ENCODE results near the gene STPG2.

STPG2 gene

GRCh38 chr4:98000940-98001339, 142.3 kb downstream of the STPG2 start:
- H3K4me3 ChIP-seq (ENCODE audit: low read depth, low read length, poor library complexity, severe bottlenecking), result no peak overlapping the region
- H3K27me3 ChIP-seq (ENCODE audit: insufficient read depth, low read length), result no peaks in the 10 kb centered on the region
- H3K27ac ChIP-seq (ENCODE audit: low read depth, low read length, poor library complexity, severe bottlenecking), result no peak overlapping the region
- H3K9ac ChIP-seq (ENCODE audit: low read length), result no peak overlapping the region
- H3K4me2 ChIP-seq (ENCODE audit: low read length), result no peak overlapping the region
- H3F3A ChIP-seq (ENCODE audit: insufficient read depth, low read length), result no peaks in the 10 kb centered on the region
- H3K79me2 ChIP-seq (ENCODE audit: insufficient read depth, low read length), result no peaks in the 10 kb centered on the region
- no peaks in the 10 kb centered on the region for H3K9me2 ChIP-seq (ENCODE audit: low read depth, low read length)
- no peaks in the 10 kb centered on the region for H3K9me3 ChIP-seq (ENCODE audit: low read length)
- no peak for TF ChIP-seq CTCF (IDR thresholded peaks at IDR 0.05; ENCODE audit: low read length)
- TF ChIP-seq EZH2 (IDR thresholded peaks at IDR 0.05; ENCODE audit: borderline replicate concordance, low read length), result no peak
- H4K20me1 ChIP-seq (ENCODE audit: insufficient read depth, low read length), result no peaks in the 10 kb centered on the region
- H3K4me1 ChIP-seq (ENCODE audit: insufficient read depth, low read length, severe bottlenecking), result no peaks in the 10 kb centered on the region
- no peak overlapping the region for H2AFZ ChIP-seq (ENCODE audit: low read length)
- no peaks in the 10 kb centered on the region for H3K36me3 ChIP-seq (ENCODE audit: insufficient read depth, low read length)

GRCh38 chr4:97998203-97998602, 145.1 kb downstream of the STPG2 start:
- Histone ChIP-seq H2AFZ (ENCODE audit: low read length) (no peak overlapping the region), H4K20me1 (ENCODE audit: insufficient read depth, low read length) (no peaks in the 10 kb centered on the region), H3K9me2 (ENCODE audit: low read depth, low read length) (no peaks in the 10 kb centered on the region), H3K4me3 (ENCODE audit: low read depth, low read length, poor library complexity, severe bottlenecking) (no peak overlapping the region), H3K9me3 (ENCODE audit: low read length) (no peaks in the 10 kb centered on the region), H3F3A (ENCODE audit: insufficient read depth, low read length) (no peaks in the 10 kb centered on the region), H3K4me1 (ENCODE audit: insufficient read depth, low read length, severe bottlenecking) (no peaks in the 10 kb centered on the region), H3K27me3 (ENCODE audit: insufficient read depth, low read length) (no peaks in the 10 kb centered on the region), H3K27ac (ENCODE audit: low read depth, low read length, poor library complexity, severe bottlenecking) (no peak overlapping the region), H3K4me2 (ENCODE audit: low read length) (no peak overlapping the region), H3K36me3 (ENCODE audit: insufficient read depth, low read length) (no peaks in the 10 kb centered on the region), H3K9ac (ENCODE audit: low read length) (no peak overlapping the region), H3K79me2 (ENCODE audit: insufficient read depth, low read length) (no peaks in the 10 kb centered on the region)
- TF ChIP-seq EZH2 (IDR thresholded peaks at IDR 0.05; ENCODE audit: borderline replicate concordance, low read length) (no peak), CTCF (IDR thresholded peaks at IDR 0.05; ENCODE audit: low read length) (no peak)

GRCh38 chr4:97994765-97995465, 148.4 kb downstream of the STPG2 start:
- Histone ChIP-seq H3K36me3 (ENCODE audit: insufficient read depth, low read length) (no peaks in the 10 kb centered on the region), H4K20me1 (ENCODE audit: insufficient read depth, low read length) (no peaks in the 10 kb centered on the region), H3K9me3 (ENCODE audit: low read length) (no peaks in the 10 kb centered on the region), H3F3A (ENCODE audit: insufficient read depth, low read length) (no peaks in the 10 kb centered on the region), H3K4me3 (ENCODE audit: low read depth, low read length, poor library complexity, severe bottlenecking) (no peak overlapping the region), H3K4me2 (ENCODE audit: low read length) (no peak overlapping the region), H3K4me1 (ENCODE audit: insufficient read depth, low read length, severe bottlenecking) (no peaks in the 10 kb centered on the region), H3K9me2 (ENCODE audit: low read depth, low read length) (no peaks in the 10 kb centered on the region), H3K79me2 (ENCODE audit: insufficient read depth, low read length) (no peaks in the 10 kb centered on the region), H3K9ac (ENCODE audit: low read length) (no peak overlapping the region), H3K27ac (ENCODE audit: low read depth, low read length, poor library complexity, severe bottlenecking) (no peak overlapping the region), H2AFZ (ENCODE audit: low read length) (no peak overlapping the region), H3K27me3 (ENCODE audit: insufficient read depth, low read length) (no peaks in the 10 kb centered on the region)
- TF ChIP-seq CTCF (IDR thresholded peaks at IDR 0.05; ENCODE audit: low read length), result no peak
- TF ChIP-seq EZH2 (IDR thresholded peaks at IDR 0.05; ENCODE audit: borderline replicate concordance, low read length), result no peak
